ENCODE measurements around the gene KRT3. TPM values are rescaled to one million over a fixed set of nuclear protein-coding genes. Genes with fewer than 3 reads are reported as not detected.
"Not testable (repeated sequence)": the region's sequence is repeated elsewhere in the genome, so short reads cannot be mapped to it uniquely, and the experiment has no call there.

The KRT3 gene
- polyA plus RNA-seq, 4 donors, result not detected

DNA sequence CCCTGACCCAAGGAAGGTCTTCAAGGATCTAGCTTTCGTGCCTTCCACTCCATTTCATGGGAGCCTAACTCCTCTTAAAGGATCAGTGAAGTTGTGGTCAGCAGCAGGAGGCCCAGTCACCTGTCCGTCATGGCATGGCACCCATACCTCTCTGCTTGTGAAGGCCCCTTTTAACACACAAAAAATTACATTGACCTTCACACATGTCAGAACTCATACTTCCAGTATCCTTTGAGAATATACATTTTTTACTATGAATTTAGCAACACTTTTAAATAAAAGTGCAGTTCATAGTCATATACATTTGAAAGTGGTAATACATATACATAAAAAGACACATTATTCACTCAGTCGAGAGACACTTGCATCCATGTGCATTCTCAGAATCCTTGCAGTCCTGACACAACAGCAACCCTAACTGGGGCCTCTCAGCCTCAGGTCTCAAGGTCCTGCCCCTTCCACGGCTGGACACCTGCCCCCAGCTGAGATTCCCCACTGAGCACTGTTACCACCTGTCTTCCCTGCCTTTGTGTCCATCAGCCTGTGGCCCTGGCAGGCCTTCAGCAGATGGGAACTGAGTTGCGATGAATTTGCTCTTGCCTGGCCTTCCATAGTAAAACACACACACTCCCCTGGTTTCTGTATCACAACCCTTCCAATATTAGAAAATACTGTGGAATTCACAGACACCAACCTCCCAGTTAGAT lies 3.7 kb upstream of the KRT3 start:
- no peak for DNase-seq (ENCODE audit: low read depth in 4 of 4, low spot score in 2 of 4)

DNA sequence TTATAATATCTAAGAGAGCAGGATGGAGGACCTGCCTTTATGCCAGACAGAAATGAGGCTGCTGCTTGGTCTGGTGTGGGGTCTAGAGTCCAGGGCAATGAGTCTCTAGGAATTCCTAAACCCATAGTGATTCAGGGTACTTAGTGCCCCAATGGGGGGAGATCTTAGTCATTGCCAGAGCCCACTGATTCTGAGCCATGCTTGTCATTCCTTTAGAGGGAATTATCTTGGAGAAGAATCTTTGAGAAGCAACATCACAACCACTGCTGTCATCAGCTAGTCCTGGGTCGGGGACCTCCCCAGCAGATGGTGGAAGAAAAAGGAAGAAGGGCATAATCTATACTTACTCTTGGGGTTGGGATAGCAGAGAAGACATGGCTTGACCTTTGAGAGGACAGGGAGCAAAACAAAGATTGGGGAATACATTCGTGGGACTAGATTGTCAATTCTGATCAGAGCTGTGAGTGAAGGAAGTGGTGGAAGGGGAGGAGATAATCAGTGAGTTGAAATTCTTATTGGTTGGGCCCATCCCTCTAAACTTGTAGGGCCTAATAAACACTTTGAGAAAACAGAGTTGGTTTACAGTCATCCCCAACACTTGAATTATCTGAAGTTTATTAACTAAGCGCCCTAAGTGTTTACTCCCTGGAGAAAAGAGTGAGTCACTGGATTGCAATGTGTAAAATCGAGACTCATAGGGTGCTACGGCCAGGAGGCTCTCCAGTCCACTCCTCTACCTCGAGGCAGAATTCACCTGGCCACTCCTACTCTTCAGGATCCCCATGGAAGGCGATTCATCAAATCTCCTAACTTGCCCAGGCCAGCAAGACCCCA lies 3.0 kb upstream of the KRT3 start:
- DNase-seq (ENCODE audit: low read depth in 4 of 4, low spot score in 2 of 4), result no peak

DNA sequence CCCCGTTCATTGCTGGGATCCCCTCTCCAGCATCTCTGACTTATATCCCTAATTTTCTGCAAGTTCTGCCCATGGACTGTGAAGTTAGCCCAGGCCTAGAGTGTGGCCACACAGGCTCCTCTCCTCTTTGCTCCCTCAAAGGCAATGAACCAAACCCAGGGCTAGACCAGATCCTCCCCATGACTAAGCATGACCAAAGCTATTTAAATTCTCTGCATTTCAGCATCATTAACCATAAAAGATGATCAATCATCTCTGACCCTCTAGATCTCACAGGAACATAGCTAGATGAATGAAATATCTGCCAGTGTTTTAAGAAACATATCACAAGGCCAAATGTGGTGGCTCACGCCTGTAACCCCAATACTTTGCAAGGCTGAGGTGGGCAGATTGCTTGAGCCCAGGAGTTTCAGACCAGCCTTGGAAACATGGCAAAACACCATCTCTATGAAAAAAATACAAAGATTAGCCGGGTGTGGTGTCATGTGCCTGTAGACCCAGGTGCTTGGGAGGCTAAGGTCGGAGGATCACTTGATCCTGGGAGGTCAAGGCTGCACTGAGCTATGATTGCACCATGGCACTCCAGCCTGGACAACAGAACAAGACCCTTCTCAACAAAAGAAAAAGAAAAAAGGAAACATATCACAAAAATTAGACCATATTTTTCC lies 2.2 kb upstream of the KRT3 start:
- no peak for DNase-seq (ENCODE audit: low read depth in 4 of 4, low spot score in 2 of 4)

DNA sequence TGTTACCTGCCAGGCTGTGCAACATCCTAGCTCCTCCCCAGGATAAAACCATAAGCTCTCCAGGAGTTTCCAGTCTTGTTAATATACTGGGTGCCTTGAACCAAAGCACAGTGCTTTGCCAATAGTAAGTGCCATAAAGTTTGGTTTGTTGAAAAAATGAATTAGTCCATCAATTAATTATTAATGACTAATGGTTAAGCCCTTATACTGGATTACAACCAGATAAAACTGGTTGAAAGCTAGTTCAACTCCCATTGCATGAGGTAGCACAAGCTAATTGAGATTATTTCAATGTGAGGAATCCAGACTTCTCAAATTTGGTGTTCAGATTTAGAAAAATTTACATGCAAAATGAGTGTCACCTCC lies 1.6 kb upstream of the KRT3 start:
- no peak for DNase-seq (ENCODE audit: low read depth in 4 of 4, low spot score in 2 of 4)

DNA sequence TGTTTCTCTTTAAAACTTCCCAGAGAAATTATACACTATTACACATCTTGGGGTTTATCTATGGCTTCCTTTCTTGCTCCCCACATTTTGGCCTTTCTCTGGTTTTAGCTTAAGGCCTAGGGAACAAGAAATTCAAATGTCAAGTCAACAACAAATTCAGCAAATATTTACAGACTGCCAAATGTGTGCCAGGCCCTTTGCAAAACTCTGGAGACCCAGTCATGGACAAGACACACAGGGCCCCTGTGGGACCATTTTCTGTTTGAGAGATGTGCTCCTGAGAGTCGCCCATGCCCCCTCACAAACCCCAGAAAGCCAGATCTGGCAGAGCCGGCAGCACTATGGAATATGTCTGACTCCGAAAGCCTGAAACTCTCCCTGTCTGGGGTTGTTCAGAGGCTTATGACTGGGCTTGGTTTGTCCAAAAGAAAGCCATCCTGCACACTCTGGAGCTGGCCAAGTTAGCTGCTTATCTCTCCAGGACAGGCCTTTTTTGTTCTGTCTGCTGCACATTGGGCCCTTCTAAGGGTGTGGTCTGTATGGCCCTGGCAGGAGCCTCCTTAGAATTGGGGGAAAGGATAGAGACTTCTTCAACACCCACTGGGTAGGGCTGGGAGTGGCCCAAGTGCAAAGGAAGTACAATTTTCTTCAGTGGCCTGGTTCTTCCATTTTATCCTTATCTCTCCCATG lies 1.1 kb upstream of the KRT3 start:
- no peak for DNase-seq (ENCODE audit: low read depth in 4 of 4, low spot score in 2 of 4)

DNA sequence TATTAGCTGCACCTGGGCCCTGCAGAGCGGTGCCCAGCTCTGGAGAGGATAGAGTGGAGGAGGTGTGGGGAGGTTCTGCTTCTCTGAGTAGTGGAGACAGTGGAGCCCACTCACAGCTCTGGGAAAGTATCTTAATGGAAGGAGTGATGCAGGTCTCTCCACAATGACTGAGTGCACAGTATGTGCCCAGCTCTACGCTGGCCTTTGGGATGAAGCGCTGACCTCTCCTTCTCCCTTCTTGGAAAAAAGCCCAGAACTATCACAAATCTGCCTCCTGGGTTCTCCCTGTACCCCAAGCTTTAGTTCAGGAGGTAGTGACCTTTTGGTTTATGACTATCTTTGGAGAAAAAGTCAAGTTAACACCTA lies 495 bp upstream of the KRT3 start:
- no peak for DNase-seq (ENCODE audit: low read depth in 4 of 4, low spot score in 2 of 4)

DNA sequence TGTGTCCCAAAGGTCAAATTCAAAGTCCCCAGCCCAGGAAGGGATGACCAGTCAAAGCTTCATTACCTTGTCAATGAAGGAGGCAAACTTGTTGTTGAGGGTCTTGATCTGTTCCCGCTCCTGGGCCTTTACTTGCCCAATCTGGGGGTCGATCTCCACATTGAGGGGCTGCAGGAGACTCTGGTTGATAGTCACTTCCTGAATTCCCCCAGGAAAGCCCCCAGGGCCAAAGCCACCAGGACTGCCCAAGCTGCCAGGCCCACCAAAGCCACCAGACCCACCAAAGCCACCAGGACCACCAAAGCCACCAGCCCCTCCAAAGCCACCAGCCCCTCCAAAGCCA lies 614 bp downstream of the KRT3 start:
- DNase-seq (ENCODE audit: low read depth in 4 of 4, low spot score in 2 of 4), result not testable (repeated sequence)

DNA sequence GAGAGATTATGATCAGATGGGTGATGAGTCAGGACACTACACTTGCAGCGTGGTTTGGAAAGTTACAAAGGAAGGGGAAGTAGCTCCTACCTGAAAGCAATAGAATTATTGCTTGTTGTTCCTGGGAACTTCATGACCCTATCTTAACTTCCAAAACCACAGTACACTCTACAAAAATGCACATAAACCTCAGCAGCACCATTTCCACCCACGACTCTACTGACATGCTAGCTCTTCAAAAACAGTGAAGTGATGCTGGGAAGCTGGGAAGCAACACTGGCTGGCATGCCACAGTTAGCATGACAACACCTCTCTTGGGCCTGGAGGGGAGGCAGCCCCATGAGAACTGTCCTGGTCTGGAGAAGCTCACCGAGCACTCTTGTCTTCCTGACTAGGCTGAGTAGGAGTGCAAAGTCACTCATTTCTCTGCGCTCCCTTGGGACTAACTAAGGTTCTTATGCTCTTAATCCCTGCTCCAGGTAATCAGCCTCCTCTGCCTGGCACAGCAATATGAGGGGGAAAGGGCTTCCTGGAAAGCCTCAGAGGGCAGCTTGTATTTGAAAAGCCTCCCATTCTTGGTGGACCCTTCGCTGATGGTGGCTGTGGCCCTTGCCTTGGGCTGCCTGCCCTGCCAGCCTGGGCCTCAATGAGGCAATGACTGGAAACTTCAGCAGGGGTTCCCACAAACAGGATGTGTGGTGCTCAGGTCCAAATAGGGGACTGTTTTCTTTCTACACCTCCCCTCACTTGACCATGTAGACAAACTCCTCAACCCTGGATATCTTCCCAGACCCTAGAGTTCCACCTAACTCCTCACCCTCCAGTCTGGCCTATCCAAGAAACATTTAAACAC lies 1.2 kb downstream of the KRT3 start:
- no peak for DNase-seq (ENCODE audit: low read depth in 4 of 4, low spot score in 2 of 4)

DNA sequence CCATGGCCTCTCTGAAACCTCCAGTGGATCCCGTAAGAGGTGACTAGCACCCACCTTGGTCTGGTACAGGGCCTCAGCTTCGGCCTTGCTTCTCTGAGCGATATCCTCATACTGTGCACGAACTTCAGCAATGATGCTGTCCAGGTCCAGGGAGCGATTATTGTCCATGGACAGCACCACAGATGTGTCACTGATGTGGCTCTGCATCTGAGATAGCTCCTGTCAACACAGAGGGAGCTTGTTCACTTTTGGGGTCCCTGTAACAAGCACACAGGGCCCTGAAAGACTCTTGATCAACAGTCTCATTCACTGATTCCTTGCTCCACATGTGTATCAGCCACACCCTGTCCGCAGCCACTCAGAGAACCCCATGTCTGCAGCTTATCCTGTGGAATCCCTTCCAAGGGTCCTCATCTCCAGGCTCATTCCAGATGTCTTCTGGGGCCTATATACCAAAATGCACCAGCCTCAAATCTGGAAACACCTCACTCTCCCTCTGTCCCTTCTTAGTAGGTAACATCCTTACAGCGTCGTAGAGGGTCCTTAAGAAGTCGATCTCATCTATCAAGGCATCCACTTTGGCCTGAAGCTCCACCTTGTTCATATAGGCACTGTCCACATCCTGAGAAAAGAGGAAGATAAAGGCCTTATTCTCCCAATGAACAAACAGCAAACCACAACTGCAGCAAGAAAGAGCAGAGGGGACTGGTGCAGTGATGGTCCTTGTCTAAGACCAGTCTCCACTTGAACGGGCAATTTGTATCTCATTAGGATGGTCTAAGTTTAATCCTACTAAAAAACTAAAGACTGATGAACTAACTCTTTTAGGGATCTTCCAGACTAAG lies 3.5 kb downstream of the KRT3 start:
- no peak for DNase-seq (ENCODE audit: low read depth in 4 of 4, low spot score in 2 of 4)

DNA sequence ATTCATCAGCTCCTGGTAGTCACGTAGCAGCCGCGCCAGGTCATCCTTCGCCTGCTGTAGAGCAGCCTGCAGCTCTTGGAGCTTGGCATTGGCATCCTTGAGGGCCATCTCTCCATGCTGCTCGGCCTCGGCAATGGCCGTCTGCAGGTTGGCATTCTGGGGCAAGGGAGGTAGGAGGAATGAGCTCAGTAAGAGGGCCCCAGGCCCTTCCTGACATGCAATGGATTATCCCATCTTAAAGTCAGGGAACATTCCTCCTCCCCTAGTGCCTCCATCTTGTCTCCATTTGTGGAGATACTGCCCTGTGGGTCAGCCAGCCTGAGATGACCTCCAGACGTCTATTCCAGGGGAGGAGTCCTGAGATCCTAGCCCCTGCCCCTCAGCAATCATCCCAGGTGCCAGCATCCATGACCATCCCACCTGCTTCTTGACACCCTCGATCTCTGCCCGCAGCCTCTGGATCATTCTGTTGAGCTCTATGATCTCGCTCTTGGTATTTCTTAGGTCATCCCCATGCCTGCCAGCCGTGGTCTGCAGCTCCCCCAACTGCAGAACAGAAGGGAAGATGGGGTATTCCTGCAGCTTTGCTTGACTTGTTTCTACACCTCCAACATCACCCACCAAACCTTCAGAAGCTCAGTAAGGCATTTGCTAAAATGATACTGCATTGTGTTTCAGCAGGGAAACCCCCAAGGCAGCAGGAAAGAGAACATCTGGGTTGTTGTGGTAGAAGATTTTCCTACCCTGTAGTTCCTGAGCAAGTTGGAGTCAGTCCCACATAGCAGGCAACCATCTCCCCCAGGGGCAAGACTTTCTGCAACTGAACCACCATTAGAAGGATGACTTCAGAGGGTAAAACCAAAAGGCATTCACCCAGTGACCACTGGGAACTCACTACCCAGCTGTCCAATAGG lies 4.4 kb downstream of the KRT3 start:
- DNase-seq (ENCODE audit: low read depth in 4 of 4, low spot score in 2 of 4), result no peak

DNA sequence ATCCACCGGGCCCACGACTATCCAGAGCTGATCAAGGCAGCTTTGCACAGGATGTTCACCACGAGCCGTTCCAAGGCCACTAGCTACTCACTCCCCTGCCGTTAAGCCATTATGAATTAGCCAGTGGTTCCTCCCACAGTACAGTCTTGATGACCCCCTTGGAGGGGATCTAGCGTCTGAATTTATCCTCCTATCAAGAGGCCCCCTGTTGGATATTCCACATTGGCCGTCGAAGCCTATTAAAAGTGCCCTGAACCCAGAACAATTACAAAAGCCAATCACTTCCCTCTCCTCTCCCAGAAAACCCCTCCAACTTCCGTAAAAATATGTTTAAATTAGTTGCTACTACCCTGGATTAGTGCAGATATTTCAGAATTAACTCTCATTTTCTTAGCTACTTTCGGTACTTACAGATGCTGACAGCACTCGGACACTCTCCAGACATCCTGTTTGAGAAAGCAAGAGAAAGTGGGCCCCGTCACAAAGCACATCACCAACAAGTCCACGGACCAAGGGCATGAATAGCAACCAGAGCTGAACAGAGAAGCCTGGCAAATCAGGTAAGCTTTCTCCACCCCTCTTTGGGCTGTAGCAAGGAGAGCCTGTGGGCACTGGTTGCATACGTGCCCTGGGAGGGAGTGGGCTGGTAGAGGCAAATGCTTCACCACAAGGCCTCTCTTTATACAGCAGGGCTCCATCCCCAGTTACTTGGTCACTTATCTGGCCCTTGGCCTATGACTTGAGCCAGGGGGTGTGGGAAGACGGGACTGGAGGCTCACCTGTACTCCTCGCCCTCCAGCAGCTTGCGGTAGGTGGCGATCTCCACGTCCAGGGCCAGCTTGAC lies 5.3 kb downstream of the KRT3 start:
- no peak for DNase-seq (ENCODE audit: low read depth in 4 of 4, low spot score in 2 of 4)

DNA sequence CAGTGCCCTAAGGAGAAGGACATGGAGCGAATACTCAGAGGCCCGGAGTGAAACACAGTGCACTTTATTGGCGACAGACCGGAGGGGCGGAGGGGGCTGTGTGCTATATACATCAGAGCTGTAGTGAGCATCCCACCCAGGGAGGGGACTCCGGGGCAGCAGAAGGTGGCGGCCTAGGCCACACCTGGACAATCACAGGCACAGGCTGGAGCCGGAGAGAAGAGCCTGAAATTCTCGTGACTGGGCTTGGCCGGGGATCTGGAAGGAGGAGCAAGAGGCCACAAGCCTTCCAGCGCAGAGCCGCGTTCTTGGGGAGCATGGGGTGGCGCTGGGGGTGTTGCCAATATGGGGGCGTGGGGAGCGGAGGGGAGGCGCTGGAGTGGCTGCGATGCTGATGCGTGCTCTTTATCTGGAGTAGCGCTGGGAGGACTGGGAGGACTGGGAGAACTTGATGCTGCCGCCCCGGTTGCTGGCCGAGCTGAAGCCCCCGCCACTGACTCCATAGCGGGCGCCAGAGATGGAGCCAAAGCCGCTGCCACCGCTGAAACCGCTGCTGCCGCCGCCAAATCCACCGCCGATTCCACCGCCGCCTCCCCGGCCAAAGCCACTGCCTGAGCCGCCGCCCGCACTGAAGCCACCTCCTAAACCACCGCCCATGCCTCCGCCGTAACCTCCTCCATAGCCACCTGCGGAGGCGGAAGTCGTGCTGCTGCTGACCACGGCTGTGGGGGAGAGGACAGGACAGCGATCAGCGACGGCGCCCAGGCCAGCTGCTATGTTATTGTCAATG lies 6.1 kb downstream of the KRT3 start:
- DNase-seq (ENCODE audit: low read depth in 4 of 4, low spot score in 2 of 4), result peak in 2 of 4 donors; percentile 1 to 13

DNA sequence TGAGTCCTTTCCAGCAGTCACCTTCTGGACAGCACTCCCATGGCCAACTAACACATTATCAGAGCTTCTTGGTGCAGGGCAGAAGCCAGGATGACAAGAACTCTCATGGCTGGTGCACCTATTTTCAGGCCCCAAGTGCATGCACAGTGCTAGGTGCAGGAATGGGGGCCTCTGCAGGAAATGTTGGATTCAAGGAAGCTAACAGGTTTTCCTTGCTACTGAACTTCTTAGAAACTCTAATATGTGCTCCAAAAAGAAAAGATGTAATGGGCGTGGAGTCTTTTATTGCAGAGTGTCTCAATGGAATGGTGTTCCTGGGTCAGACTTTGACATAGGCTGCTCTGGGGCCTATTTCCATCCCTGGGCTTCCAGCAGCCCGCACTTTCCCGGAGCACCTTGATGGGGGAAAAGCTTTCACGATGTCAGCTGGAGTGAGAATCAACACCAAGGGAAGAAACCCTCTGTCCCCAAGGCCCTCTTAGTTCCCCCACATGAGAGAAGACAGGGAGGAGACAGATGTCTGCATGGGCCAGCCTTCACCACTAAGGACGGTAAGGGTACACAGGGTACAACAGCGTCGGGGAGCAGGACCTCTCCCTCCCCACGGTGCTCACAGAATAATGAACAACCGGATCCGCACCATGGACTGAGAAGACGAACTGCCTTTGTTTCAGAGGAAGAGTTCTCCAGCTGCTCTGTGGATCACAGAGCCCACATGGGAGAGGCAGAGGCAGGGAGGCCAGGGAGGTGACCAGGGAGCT lies 6.9 kb downstream of the KRT3 start:
- no peak for DNase-seq (ENCODE audit: low read depth in 4 of 4, low spot score in 2 of 4)

DNA sequence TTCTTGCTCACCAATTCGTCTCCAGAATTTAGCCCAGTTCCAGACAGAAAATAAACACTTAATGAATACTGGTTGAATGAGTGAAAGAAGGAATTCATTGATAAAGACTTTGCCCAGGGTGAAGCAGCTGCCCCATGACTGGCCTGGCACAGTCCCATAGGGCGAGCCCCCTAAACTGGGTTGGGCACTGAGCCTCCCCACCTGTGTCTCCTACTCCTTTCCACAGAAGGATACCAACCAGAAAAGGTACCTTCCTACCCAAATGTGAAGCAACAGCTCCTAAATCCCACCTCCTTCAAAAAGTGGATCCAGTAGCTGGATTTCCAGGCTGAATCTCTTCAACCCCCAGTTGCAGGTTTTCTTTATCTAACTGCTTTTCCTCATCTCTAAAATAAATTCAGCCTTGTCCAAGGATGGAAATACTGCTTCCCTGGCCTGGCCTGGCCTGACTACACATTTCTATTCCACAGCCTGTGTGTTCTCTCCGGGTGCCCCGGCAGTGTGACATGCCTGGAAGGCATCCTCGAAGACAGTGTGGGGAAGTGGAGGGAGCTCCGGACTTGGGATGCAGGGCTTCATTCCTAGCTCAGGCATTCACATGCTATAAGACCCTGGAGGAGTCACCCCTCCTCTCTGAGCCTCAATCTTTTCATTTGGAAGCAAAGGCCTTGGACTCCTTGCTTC lies 7.6 kb downstream of the KRT3 start:
- no peak for DNase-seq (ENCODE audit: low read depth in 4 of 4, low spot score in 2 of 4)
